GM12875 (cell line): Measurements from ENCODE around the gene CD28.

Experiments
- H3K4me3 ChIP-seq: one replicate; pipeline ENCODE4 v1.5.1; 2011; ENCODE audit warnings: low read depth, low read length, control low read depth
- TF ChIP-seq, protein P1 (sequence below): IDR thresholded peaks from 2 replicates; pipeline ENCODE4 v1.5.1; 2011; ENCODE audit warnings: low read depth, mild to moderate bottlenecking, control low read depth, inconsistent platforms, low read length, moderate library complexity, borderline replicate concordance; ENCODE audit not compliant: insufficient read depth

The CD28 gene

DNA sequence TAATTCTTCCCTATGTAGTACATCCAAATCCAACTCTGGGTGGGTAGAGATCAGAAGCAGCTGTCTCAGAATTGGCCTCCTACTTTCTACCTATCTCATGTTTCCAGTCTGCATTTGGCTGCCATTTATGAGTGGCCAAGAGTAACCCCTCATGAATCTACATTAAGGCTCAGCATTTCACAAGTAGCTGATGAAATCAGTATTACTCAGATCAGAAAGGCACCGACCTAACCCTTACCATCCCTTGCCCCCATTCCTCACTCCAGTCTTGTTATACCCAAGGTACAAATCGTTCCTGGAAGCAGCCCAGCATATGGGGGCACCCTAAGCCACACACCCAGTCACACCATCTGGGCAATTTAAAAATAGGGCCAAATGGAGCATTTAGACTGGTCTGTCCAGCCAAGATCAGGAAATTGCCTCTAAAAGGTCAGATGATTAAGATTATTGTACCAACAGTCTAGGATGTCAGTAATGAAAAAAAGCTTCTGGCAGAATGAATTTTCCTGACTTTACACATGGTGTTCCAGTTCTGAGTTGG, 37.1 kb downstream of the CD28 start:
- no peak overlapping the region for H3K4me3 ChIP-seq
- TF ChIP-seq, protein P1, sequence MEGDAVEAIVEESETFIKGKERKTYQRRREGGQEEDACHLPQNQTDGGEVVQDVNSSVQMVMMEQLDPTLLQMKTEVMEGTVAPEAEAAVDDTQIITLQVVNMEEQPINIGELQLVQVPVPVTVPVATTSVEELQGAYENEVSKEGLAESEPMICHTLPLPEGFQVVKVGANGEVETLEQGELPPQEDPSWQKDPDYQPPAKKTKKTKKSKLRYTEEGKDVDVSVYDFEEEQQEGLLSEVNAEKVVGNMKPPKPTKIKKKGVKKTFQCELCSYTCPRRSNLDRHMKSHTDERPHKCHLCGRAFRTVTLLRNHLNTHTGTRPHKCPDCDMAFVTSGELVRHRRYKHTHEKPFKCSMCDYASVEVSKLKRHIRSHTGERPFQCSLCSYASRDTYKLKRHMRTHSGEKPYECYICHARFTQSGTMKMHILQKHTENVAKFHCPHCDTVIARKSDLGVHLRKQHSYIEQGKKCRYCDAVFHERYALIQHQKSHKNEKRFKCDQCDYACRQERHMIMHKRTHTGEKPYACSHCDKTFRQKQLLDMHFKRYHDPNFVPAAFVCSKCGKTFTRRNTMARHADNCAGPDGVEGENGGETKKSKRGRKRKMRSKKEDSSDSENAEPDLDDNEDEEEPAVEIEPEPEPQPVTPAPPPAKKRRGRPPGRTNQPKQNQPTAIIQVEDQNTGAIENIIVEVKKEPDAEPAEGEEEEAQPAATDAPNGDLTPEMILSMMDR = no peak

DNA sequence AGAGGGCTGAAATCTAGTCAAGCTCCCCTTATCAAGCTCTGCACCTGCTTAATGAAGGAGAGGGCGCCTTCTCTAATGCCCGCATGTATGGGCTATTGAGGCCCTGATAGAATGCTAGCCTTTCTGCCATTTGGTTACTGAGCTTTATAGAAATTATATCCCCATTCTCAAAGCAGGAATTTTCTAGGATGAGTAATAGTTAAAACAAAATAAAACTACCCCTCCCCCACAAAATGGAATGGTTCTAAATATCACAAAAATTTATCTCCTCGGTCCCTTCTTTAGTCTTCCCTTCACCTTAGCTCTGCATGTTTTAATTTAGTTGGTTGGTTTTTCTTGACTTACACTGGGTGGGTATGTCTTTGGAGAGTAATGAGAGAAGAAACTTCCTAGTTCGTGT, 37.7 kb downstream of the CD28 start:
- TF ChIP-seq, protein P1 = no peak
- no peak overlapping the region for H3K4me3 ChIP-seq

DNA sequence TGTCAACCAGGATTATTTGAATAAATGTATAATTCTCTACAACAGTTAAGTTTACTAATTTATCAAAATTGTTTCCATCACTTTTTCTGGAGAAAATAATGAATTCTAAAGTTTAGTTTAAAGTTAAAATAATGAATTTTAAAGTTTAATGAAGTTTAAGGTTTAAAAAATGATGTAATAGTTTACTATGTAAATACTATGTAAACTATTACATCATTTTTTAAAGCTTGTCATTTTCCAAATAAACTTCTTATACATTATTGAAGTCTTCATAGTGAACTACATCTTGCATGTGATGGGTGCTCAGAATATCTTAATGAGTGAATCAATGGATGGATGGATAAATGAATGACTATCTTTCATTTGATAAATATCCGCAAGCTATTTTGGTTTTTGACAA, 38.8 kb downstream of the CD28 start:
- H3K4me3 ChIP-seq = no peak overlapping the region
- TF ChIP-seq, protein P1 = no peak

DNA sequence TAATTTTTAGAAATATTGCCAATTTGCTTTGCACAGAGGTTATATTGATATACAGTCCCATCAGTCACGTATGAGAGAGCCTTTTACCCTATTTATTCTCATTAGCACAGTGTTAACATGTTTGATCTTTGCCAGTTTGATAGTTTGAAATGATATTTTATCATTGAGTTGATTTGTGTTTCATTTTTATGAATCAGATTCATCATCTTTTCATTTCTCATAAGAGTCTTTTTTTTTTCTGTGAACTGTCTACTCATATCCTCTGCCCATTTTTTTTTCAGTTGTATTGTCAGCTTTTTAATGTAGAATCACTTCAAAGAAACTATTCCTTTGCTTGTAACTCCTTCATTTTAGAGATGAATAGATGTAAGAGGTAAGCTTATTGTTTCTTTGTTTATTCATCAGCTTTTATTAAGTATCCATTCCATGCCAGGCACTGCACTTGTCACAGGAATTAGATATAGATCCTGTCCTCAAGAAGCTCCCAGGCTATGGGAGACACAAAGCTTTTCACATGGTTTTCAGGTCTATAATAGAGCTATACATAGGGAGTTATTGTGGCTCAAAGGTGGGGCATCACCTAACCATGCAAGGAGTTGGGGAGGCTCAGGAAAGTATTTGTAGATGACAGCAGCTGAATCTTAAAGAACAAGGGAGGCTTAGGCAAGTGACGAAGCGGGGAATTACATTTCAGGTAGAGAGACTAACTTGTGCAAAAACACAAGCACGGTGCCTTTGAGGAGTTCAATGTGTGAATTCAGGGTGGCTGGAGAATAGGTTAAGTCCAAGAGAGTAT, 42.1 kb downstream of the CD28 start:
- no peak overlapping the region for H3K4me3 ChIP-seq
- TF ChIP-seq, protein P1 = no peak

DNA sequence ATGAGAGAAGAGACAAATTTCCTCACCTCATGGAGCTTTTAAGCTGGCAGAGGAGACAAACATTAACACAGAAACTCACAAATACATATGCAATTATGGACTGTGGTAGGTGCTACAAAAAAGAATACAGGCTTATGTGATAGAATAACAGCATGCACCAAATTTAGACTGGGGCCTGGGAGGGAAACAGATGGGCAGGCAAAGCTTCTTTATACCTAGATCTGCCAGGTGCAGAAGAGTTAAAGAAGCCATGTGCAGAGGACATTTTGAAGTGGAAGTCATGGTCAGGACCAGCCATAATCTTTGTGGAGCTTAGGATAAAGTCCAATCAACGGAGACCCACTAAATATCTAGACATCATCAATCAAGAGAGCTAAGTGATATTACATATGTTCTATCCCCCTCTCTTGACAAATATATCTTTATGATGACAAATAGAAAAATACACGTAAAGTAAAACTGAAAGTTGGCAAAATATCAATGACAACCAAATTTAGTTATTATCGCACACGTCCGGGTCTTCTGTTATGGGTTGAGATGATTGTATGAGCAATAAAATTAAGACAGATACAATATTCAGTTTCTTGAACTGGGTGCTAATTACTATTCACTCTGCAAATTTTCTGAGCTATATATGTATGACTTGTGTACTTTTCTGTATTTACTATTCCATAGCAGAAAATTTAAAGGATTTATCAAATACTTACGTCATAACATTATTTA, 44.1 kb downstream of the CD28 start:
- TF ChIP-seq, protein P1 = no peak
- H3K4me3 ChIP-seq = no peak overlapping the region

GRCh38 chr2:203751685-203752271, 45.3 kb downstream of the CD28 start:
- no peak overlapping the region for H3K4me3 ChIP-seq
- TF ChIP-seq, protein P1 = no peak

- H3K4me3 ChIP-seq = no peak overlapping the region
- TF ChIP-seq, protein P1 = no peak
Observed at GRCh38 chr2:203756161-203756560, 49.7 kb downstream of the CD28 start.
